HG02571 (cell line): ENCODE measurements around the gene SCAPER.
"Not testable (repeated sequence)": the region's sequence is repeated elsewhere in the genome, so short reads cannot be mapped to it uniquely, and the experiment has no call there.

Experiments
- ATAC-seq: cut with Tn5 transposase; IDR thresholded peaks from one replicate; pipeline ENCODE4 v1.9.1; 2021; ENCODE audit warnings: mild to moderate bottlenecking, moderate library complexity; ENCODE audit not compliant: unreplicated experiment

The SCAPER gene

DNA sequence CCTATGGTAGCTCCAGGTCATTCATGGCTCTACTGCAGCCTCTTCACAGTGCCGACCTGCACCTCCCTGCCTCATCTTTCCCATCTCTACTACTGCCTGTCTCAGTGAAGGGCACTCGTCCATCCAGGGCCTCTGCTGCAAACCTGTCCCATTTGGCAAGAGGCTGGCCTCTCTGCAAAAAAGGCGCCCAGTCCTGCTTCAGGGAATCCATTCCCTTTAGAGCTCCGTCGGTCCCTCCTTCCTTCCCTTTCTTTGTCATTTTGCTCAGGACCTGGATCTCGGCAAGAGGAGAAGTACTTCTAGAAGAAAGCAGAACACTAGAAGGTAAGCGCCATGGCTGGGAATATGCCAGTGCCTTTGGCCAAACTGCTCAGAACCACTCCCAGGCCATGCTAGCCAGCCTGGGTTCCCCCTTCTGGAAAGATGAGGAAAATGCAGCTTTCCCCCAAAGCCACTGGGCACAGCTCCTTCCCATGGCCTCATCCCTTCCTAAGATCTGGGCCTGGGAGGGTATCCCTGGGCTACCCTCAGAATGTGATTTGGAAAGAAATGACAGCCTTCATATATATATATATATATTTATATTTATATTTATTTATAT is 575.0 kb downstream of the SCAPER start:
- no peak for ATAC-seq

DNA sequence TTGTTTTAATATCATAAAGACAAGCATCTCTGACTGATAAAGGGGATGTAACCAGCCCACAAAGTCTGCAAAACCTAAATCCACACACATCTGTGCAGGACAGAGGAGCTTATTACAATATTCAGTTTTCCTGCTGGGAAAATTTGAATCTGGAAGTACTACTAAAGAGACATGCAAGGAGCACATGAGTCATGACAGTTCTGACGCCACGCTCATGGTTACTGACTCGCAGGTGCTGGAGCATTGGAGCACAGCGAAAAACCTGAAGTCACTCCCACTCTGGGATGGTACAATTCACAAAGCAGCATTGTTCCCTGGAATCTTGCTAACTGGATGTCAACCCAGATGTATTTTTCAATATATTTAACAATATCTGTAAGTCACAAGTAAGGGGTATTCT is 576.2 kb downstream of the SCAPER start:
- no peak for ATAC-seq

DNA sequence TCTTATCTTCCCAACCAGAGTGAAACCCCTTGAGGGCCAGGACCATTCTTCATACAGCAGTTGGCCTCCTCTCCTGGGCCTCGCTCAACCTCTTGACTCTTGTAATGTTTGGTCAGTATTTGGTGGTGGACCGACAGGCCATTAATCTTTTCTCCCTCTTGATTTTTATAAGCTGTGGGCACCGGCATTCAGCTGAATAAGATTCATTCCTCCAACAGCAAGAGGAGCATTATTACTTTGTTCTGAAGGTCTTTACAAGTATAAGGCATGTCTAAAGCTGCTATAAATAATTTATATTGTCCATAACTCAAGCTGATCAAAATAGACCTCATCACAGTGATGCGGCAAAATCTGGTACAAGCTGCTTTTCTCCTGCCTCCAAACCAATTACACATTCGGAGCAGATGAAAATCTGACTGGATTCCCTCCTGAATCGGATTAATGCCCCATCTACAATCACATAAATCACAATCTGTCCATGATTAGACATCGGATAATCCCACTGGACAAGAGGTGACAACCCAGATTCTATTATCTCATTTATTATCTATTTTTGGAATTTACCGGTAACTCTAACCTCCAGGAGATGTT is 576.9 kb downstream of the SCAPER start:
- no peak for ATAC-seq

DNA sequence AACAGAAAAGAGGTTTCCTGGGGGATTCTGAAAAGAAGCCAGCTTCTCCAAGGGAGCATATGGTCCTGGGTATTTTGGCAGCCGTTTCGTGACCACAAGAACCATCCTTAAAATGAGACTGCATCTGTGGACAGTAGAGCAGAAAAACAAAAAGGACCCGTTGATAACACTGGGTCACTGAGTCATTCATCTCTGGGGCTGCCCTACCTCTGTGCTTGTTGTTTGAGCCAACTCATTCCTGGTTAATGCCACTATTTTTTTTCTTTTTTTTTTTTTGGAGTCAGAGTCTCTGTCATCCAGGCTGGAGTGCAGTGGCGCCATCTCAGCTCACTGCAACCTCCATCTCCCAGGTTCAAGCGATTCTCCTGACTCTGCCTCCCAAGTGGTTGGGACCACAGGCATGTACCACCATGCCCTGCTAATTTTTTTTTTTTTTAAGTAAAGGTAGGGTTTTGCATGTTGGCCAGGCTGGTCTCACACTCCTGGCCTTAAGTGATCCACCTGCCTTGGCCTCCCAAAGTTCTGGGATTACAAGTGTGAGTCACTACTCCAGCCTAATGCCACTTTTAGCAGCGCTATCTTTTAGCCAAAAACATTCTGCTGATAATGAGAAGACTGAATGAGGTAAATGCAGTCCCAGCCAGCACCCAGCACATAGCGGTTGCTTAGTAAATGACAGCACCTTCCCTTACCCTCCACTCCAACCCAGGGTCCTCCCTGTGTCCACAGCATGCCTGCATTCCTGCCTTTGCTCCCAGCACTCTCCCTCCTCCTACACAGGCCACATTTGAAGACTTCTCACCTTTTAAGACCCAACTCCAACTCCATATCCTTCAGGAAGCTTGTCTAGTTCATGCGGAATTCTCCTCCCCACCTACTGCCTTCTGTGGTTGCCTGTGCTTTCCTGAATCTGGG is 577.7 kb downstream of the SCAPER start:
- no peak for ATAC-seq

DNA sequence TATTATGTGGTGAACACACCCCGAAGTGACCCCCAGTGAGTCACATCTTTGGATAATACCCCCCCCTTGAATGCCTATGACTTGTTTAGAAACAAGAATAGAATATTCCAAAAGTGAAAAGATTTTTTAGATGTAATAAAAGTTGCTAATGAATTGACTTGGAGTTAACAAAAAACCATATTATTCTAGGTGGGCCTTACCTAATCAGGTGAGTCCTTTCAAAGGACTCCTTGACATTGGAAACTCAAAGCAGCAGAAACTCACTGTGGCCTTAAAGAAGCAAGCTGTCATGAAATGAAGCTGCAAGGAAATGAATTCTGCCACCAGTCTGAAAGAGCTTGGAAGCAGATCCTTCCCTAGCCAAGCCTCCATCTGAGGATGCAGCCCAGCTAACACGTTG is 579.4 kb downstream of the SCAPER start:
- no peak for ATAC-seq

DNA sequence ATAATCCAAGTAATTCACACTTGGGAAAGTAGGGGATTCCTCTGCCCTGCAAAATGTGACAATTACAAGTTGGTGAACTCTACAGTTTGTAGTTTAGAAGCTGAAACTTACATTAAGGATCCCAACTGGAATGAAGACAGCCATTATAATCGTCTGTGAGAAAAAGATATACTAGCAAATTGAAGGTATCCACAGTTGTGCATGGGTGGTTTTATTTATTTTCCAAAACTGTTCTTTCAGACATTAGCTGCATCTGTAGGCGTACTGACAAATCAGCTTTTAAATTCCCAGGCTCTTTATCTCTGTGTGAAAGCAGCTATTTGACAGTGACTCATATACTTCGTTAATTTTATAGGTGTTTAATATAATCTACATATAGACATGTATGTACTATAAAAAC is 581.1 kb downstream of the SCAPER start:
- ATAC-seq = no peak

DNA sequence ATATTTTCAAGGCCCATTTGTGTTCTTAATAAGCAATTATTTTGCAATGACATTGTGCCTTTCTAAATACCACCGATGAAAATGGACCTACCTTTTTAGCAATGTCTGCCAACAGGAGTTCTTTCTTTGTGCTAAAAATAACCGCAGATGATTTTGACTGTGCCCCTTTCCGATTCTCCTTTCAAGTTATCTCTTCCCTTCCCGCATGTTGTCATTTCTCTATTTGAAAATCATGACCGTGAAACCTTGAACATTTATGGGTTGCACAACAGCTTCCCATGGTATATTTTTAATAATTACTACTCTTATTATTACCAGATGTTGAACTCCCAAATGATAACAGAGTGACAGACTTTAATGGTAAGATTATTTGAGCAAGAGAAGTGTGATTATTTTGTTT is 583.5 kb downstream of the SCAPER start:
- ATAC-seq = no peak

DNA sequence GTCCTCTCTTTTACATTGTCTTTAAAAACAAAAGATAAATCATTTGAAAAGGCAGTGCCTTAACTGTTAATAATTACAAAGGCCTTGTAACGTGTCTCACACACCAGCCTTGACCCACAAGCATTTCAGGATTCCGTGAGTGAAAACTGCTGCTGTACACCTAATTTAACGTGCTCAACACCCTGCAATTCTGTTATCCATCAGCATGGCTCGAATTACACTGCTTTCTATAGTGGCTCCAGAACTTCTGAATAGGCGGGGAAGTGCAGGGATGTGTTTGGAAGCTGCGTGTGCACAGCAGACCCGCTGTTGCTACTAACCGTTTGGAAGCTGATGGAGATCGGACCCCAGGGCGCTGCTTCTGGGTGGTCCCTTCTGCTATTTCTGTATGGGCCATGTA is 584.0 kb downstream of the SCAPER start:
- no peak for ATAC-seq

DNA sequence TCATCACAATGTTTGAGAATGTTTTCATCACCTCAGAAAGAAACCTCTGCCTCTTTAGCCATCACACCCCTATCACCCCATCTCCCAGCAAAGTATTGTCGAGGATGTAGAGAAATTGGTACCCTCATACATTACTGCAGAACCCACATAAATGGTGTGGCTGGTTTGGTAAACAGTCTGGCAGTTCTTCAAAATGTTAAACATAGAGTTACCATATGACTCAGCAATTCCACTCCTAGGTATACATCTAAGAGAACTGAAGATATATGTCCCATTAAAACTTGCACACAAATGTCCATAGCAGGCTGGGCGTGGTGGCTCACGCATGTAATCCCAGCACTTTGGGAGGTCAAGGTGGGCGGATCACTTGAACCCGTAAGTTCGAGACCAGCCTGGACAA is 585.1 kb downstream of the SCAPER start:
- no peak for ATAC-seq

DNA sequence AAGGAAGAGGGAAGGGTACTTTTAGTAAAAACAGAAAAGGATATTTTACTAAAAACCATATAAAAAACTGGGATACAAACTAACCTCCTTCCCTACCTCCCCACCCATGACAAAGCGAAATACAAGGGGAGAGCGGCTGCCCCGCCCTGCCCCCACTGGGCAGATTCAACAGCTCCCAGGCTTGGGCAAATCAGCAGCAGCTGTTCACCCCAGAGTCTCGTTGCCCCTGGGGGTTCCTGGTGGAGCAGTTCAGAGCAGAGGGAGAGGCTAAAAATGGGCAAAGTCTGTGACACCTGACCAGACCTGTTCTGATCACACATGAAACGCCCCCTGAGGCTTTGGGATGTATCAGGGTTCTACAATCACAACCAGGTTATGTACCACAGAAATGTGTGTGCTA is 591.4 kb downstream of the SCAPER start:
- ATAC-seq = no peak

DNA sequence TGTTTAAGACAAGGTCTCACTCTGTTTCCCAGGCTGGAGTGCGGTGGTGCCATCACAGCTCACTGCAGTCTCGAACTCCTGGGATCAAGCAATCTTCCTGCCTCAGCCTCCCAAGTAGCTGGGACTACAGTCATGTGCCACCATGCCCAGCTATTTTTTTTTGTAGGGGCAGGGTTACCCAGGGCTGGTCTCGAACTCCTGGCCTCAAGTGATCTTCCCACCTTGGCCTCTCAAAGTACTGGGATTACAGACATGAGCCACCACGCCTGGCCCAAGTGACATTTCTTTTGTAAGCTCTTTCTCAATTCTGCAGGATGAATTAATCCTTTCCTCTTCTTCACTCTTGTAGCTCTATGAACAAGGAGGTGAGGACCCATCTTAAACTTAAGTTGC is 592.0 kb downstream of the SCAPER start:
- not testable (repeated sequence) for ATAC-seq

DNA sequence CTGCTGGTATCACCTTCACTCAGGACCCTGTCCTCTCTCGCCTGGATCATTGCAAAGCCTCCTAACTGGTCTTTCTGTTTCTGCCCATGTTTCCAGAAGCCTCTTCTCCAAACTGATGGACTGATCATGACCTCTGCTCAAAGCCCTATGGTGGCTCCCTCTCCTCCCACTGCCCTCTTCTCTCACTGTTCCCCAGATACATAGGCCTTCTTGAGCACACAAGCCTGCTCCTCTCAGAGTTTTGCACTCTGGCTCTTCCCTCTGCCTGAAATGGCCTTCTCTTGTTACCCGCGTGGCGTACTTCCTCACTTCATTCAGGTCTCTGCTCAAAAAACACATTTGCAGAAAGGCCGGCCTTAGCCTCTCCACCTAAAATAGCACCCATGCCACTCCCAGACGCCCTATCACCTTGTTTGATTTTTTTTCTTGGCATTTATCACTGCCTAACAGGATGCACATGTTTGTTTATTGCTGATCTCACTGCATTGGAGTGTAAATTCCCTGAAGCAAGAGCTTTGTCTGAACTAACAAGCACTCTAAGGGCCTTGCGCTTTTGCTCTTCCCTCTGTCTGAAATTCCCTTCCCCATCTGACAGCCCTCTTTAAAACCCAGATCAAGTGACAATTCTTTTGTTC is 592.5 kb downstream of the SCAPER start:
- ATAC-seq = no peak

DNA sequence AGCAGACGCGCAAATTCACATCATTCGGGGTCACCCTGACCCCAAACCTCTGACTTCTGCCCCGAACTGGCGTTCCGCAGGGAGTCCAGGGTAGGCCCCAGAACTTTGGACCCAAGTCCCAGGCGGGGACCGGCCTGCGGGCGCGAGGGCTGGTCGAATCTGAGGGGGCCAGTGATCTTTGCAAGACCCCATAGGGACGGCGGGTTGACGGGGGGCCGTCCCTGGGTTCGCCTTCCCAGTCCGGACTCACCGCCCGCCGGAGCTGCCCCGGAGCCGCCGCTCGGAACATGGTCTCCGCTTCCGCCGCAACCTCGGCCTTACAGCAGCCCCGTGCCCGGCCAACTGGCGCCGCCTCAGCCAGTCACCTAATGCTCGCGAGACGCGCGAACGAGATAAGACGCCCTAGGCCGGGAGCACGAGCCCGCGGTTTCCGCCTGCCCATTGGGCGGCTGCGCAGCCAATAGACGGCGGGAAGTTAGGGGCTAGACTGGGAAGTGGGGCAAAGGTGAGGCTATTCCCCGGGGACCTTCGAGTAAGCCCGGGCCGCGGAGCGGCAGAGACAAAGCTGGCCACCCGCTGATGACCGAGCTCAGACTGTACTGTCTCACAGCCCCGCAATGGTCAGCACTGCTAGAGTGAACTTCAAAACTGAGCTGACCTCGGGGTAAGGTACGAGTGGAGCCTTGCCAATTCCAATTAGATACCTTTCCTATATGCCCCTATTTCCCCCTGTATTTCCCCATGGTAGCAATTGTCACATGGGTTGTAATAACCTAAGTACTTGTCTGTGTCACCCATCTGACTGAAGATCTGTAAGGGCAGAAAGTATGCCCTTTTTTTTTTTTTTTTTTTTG is 593.8 kb downstream of the SCAPER start, which contains the start of gene ETFA:
Gene ETFA, minus strand, starts transcription at position 370 of the 854 bp plus-strand sequence. Its CDS starts 81 bp downstream, at position 289.
- peak; percentile 94 for ATAC-seq

DNA sequence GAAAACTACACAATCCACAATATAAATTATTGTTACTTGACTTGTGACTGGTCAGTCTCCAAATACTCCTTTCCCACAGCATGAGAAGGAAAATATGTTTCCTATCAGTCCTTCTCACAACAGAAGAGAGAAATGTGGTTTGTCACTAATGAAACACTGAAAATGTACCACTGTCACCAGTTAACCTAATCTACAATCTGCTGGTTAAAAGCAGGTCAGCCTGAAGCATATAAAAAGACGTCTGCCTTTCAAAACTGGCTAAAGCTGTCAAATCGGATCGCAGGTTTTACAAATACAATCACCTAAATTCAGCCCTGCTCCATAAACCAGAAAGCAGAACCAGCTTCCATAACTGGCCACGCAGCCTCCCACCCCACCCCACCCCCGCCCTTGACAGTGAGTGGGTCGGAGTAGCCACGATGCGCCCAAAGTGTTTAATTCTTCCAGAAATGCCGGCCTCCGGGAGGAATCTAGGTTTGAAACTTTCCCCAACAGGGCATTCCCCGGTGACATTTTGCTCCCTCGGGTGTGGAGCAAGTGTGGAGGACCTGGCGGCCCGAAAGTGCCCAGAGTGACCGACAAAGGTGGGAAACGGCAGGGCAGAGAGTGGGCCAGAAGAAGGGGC is 594.6 kb downstream of the SCAPER start:
- ATAC-seq = peak; percentile 21

DNA sequence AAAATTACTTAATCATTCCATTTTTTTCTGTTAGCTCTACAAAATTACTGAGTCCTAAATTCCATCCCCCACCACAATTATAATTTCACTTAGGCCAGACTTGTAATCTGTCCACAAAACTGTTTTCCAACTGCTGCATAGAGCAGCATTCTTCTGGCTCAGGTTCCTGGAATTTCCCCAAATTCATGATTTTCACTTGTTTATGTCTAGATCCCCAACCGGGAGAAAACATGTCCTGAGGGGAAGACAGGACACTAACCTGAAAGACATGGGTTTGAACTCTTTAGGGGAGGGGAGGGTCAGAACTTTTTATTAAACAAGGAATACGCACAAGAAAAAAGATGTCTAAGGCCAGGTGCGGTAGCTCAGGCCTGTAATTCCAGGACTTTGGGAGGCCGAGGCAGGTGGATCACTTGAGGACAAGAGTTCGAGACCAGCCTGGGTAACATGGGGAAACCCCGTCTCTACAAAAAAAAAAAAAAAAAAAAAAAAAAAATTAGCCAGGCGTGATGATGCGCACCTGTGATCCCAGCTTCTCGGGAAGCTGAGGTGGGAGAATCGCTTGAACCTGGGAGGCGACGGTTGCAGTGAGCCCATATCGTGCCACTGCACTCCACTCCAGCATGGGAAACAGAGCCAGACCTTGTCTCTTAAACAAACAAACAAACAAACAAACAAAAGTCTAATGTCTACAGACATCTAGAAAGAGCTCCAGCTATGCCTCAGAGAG is 595.4 kb downstream of the SCAPER start:
- no peak for ATAC-seq

DNA sequence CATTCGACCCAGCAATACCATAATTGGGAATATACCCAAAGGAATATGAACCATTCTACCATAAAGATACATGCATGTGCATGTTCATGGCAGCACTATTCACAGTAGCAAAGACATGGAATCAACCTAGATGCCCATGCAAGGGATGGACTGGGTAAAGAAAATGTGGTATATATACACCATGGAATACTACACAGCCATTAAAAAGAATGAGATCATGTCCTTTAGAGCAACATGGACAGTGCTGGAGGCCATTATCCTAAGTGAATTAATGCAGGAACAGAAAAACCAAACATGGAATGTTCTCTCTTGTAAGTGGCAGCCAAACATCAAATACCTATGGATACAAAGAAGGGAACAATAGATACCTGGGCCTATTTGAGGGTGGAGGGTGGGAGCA is 601.2 kb downstream of the SCAPER start:
- no peak for ATAC-seq

DNA sequence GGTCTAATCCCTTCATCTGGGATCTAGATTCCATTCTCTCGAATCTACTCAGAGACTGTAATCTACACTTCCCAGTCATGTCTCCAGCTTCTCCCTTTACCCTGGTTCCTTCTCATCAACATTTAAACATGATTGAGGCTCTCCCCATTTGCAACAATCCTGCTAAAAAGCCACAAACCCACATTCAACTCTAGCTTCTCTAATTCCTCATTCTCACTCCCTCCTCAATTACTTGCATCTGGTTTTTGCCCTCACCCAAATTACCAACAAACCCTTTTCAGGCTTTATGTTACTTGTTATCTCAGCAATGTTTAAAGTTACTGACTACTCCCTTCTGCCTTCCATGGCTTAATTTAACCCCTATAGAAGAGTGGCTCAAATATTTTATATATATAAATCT is 605.4 kb downstream of the SCAPER start:
- no peak for ATAC-seq

DNA sequence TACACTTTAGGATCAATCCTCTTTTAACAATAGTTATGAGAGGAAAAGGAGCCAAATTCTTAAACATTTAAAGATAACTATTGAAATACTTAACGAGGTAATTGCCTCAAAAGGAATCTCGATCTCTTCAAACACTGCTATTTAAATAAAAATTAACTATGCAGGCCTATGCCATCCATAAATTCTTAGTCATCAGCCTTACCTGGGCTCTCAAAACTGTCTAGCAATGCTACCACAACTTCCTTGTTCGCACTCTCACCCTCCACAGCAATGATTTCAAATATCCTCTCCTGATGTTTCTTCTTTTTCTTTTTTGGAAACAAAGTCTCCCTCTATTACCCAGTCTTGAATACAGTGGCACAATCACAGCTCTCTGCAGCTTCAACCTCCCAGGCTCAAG is 606.2 kb downstream of the SCAPER start:
- no peak for ATAC-seq

DNA sequence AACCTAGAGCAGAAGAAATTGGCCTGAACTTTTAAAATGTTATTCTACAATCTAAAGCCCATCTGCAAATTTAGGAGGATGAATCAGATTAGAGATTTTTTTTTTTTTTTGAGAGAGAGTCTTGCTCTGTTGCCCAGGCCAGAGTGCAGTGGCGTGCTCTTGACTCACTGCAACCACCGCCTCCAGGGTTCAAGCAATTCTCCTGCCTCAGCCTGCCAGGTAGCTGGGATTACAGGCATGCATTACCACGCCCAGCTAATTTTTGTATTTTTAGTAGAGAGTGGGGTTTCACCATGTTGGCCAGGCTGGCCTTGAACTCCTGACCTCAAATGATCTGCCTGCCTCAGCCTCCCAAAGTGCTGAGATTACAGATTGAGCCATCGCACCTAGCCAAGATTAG is 607.2 kb downstream of the SCAPER start:
- ATAC-seq = not testable (repeated sequence)
